Cardiac septum (tissue), 1 donor: Measurements from ENCODE around the gene CTBP1. TPM values are rescaled to one million over a fixed set of nuclear protein-coding genes. Genes with fewer than 3 reads are reported as not detected.
A peak's percentile ranks its signal among the peaks of the same experiment; 100 is the strongest.
"Not testable (repeated sequence)": the region's sequence is repeated elsewhere in the genome, so short reads cannot be mapped to it uniquely, and the experiment has no call there.

Experiments used
- DNase-seq: peaks from one replicate; pipeline ENCODE4 v3.0.0-alpha.2; 2020; ENCODE audit warnings: low spot score
- intact Hi-C: fragments of 100-400 bp; cut with DNase I; formaldehyde crosslinking; loops from one replicate; pipeline ENCODE4 v1.14.0; 2022
- long read RNA-seq: library from polyadenylated mRNA; unstranded; transcript quantifications from one replicate; pipeline ENCODE4 v2.0.0, GENCODE V29; 2021
- total RNA-seq: library from RNA; stranded (reverse); fragmentation: NEBNext Ultra II Directional; extraction: Animal tissue kit (Norgen Biotek cat#: 25700); gene quantifications from one replicate; pipeline ENCODE4 v1.2.1, GENCODE V29; 2021
- donor health status: DM: no; HTN: no; CAD: no.

Gene CTBP1
- total RNA-seq, result 129 TPM
- long read RNA-seq, transcript CTBP1-203 (10 exons, 2,467 nt), result major isoform, 134 of 370 reads
- long read RNA-seq, transcript CTBP1-201 (9 exons, 2,297 nt), result minor isoform, 59 of 370 reads
- long read RNA-seq, partial matches to known transcripts, result 48 of 370 reads
- long read RNA-seq, other reads (novel, unspliced or antisense), result 125 of 370 reads

GRCh38 chr4:1248245-1249147 is at the start of gene CTBP1:
TSS of gene CTBP1 (minus strand) at chr4:1249130. CDS start at chr4:1241331, 7,799 bp downstream.
- intact Hi-C loops, result loop anchor here (1.0 to 5.0 kb wide), 3 partner anchors 40 to 99 kb away; partner anchors contain the start of genes MAEA and UVSSA
- peak; percentile 90 for DNase-seq

DNA sequence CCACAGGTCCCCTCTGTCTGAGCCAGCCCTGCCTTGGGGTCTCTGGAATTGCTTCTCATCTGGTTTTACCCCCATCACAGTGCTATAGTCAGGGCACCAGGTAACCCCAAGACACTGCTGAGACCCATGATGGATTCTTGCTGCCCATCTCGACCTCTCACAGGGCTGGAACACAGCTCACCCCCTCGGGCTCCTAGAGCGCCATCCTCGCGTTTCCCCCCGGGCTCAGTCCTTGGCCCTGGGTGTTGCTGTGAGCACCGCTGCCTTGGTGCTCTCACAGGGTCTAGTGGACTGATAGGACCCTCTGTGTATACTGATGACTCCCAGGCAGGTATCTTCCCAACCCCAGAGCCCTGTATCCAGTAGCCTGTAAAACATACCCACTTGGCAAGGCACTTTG is 49.5 kb upstream of the CTBP1 start:
- no peak for DNase-seq
- intact Hi-C loops, result loop anchor here (10.0 kb wide), 1 partner anchor 364 kb away; the partner anchor contains the start of genes GAK and TMEM175

DNA sequence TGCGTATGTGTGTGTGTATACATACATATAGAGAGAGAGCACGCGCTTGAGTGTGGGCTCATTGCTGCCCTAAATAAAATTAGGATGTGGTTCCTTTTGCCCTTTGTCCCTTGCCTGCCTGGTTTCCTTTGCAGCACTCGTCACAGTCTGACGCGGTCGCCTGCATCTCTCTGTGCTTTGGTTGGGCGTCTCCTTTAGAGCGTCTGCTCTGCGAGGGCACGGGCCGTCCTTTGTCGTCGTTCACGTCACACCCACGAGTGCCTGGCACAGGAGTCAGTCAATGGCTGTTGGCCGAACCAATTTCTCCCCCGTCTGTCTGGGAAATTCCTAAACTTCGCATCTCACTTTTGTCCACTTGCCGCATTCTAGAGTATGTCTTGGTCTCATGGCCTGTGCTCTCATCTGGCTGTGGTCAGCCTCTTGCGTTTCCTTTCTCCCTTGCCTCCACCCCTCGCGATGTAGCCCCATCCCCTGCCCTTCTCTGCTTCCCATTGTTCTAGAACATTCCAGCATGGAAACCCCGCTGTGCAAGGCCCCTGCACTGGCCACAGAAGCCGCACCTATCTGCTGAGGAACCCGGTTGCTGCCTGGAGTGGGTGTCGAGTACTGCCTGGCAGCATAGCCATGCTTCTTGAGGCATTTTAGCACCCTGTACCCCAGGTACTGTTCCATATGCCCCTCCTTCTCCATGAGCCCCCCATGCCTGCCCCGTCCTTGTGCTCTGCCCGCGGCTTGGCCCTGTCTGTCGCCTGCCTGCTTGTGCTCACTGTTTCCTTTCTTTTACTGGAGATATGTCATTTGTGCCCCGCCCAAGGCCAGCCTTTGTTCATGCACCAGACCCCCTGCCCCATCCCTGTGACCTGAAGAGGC is 48.8 kb upstream of the CTBP1 start:
- no peak for DNase-seq
- intact Hi-C loops, result loop anchor here (10.0 kb wide), 1 partner anchor 363 kb away; the partner anchor contains the start of genes GAK and TMEM175

DNA sequence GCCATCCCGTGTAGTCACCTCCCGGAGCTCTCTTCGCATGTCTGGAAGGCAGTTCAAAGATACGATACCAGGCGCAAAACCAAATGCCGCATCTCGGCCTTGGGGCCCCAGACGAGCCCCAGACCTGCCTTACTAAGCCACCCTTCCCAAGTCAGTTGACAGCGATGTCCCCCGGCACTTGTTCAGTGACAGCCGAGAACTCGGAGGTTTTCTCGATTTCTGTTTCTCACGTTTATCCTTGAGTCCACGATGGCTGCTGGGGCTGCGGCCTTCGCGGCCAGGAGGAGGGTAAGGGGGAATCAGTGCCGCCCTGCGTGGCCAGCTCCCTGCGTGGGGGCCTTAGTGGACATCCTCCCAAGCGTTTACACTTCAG is 48.1 kb upstream of the CTBP1 start:
- DNase-seq, result no peak
- intact Hi-C loops, result loop anchor here (10.0 kb wide), 1 partner anchor 362 kb away; the partner anchor contains the start of genes GAK and TMEM175

GRCh38 chr4:1296324-1297022 is 47.5 kb upstream of the CTBP1 start:
- no peak for DNase-seq

GRCh38 chr4:1295405-1296055 is 46.6 kb upstream of the CTBP1 start:
- intact Hi-C loops, result loop anchor here (10.0 kb wide), 1 partner anchor 361 kb away; the partner anchor contains the start of genes GAK and TMEM175
- DNase-seq, result no peak

More at GRCh38 chr4:1296324-1297022, 47.5 kb upstream of the CTBP1 start:
- intact Hi-C loops, result loop anchor here (10.0 kb wide), 1 partner anchor 362 kb away; the partner anchor contains the start of genes GAK and TMEM175

DNA sequence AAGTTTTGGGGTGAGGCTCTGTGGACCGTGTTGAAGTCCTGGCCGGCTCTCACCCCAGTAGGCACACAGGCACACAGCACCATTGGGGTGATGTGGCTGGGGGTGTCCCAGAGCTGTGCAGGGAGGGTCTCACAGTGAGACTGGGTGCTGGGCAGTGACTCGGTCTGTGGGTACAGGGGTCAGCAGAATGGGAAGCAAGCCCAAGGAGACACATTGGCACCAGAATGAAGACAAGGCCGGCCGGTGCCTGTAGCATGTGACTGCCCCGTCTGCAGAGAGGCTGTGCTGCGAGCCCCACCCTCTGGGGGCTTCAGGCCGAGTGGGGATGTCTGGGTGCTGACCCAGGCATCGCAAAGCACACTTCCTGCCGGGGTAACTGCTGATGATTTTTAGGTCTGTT is 46.0 kb upstream of the CTBP1 start:
- intact Hi-C loops, result loop anchor here (10.0 kb wide), 1 partner anchor 360 kb away; the partner anchor contains the start of genes GAK and TMEM175
- DNase-seq, result no peak

GRCh38 chr4:1294424-1294823 is 45.5 kb upstream of the CTBP1 start:
- DNase-seq, result no peak
- intact Hi-C loops, result loop anchor here (10.0 kb wide), 1 partner anchor 360 kb away; the partner anchor contains the start of genes GAK and TMEM175

DNA sequence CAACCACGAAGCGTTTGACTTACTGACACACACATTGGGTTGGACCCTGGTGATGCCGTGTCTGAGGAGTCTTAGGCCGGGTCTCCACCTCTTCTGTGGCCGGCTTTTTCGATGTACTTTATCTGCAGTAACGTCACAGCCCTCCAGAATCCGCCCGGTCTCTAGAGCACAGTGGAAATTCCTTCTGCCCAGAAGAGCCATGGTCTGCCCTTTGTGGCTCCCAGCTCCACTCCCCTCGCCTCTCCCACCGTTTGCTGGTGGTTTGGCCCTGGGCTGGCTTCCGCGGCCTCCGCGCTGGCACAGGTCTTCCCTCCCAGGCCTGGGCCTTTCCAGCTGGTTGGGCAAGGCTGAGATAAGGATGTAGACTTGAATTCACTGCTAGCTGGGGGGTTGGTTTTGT is 45.1 kb upstream of the CTBP1 start:
- no peak for DNase-seq
- intact Hi-C loops, result loop anchor here (10.0 kb wide), 1 partner anchor 359 kb away; the partner anchor contains the start of genes GAK and TMEM175

GRCh38 chr4:1293531-1293941 is 44.6 kb upstream of the CTBP1 start:
- intact Hi-C loops, result loop anchor here (10.0 kb wide), 1 partner anchor 359 kb away; the partner anchor contains the start of genes GAK and TMEM175
- DNase-seq, result no peak

DNA sequence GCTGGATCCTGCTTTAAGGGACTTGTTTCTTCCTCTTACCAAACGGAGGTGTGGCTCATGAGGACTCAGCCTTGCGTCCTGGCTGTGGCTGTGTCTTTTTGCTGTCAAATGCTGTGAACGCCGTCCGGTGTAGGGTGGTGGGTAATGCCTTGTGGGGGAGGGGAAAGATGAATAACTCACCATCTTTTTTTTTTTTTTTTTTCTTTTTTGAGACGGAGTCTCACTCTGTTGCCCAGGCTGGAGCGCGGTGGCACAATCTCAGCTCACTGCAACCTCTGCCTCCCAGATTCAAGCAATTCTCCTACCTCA is 43.7 kb upstream of the CTBP1 start:
- intact Hi-C loops, result loop anchor here (10.0 kb wide), 1 partner anchor 358 kb away; the partner anchor contains the start of genes GAK and TMEM175
- not testable (repeated sequence) for DNase-seq

DNA sequence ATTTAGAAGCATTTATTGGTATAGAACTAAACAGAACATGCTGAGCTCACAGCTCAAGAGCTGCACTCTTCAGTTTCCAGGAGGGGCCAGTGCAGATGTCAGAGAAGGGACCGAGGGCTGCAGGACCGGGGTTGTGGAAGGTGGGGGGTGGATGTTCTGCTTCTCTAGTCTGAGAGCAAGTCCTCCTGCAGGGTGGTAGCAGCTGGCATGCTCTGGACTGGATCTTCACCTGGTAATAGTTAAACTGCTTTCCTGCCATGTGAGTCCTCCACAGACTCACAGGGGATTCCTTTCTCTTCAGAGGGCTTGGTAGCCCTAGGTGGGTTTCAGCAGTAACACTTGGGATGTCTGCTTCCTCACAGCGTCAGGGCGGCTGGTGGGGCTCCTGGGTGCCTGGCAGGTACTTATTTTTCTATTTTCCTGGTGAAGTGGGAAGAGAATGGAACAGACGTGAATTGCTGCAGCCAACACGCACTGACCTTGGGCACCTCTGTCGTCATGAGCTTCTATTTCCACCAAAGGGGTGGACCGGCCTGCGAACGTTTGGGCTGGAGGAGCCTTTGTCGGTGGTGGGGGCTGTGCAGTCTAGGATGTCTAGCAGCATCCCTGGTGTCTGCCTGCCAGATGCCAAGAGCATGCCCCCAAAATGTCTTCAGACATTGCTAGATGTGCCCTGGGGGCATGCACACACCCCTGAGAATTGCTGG is 43.2 kb upstream of the CTBP1 start:
- DNase-seq, result no peak
- intact Hi-C loops, result loop anchor here (2.0 to 10.0 kb wide), 2 partner anchors 55 to 357 kb away; partner anchors contain the start of genes GAK, TMEM175 and UVSSA

- intact Hi-C loops, result loop anchor here (2.0 to 10.0 kb wide), 2 partner anchors 56 to 356 kb away; partner anchors contain the start of genes GAK, TMEM175 and UVSSA
- DNase-seq, result no peak
Measured at GRCh38 chr4:1291091-1291490, 42.2 kb upstream of the CTBP1 start.

GRCh38 chr4:1290165-1290977 is 41.4 kb upstream of the CTBP1 start:
- no peak for DNase-seq
- intact Hi-C loops, result loop anchor here (2.0 to 10.0 kb wide), 2 partner anchors 56 to 356 kb away; partner anchors contain the start of genes GAK, TMEM175 and UVSSA

- peak; percentile 99 for DNase-seq
- intact Hi-C loops, result loop anchor here (2.0 to 10.0 kb wide), 3 partner anchors 41 to 355 kb away; partner anchors contain the start of genes CTBP1, GAK, TMEM175 and UVSSA
Measured at GRCh38 chr4:1289207-1290164, 40.6 kb upstream of the CTBP1 start, which contains the start of gene MAEA. TSS of gene MAEA (plus strand) at chr4:1289891. CDS start at chr4:1289914, 23 bp downstream.
